Measurements from ENCODE around the gene KIAA0586.

- TF ChIP-seq POLR2A (IDR thresholded peaks at IDR 0.05), result no peak
- TF ChIP-seq, protein P1, sequence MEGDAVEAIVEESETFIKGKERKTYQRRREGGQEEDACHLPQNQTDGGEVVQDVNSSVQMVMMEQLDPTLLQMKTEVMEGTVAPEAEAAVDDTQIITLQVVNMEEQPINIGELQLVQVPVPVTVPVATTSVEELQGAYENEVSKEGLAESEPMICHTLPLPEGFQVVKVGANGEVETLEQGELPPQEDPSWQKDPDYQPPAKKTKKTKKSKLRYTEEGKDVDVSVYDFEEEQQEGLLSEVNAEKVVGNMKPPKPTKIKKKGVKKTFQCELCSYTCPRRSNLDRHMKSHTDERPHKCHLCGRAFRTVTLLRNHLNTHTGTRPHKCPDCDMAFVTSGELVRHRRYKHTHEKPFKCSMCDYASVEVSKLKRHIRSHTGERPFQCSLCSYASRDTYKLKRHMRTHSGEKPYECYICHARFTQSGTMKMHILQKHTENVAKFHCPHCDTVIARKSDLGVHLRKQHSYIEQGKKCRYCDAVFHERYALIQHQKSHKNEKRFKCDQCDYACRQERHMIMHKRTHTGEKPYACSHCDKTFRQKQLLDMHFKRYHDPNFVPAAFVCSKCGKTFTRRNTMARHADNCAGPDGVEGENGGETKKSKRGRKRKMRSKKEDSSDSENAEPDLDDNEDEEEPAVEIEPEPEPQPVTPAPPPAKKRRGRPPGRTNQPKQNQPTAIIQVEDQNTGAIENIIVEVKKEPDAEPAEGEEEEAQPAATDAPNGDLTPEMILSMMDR (IDR thresholded peaks at IDR 0.05), result no peak
- TF ChIP-seq POLR2AphosphoS5 (IDR thresholded peaks at IDR 0.05; ENCODE audit: insufficient read depth in 1 of 2, low read depth in 1 of 2), result no peak
These were observed 144.4 kb downstream of the KIAA0586 start for GRCh38 chr14:58571769-58572472.

All from vagina (tissue), 2 donors.